GM12873 (cell line): Measurements from ENCODE around the gene HDHD3.

Experiments used
- CTCF ChIP-seq: IDR thresholded peaks from 2 replicates; pipeline ENCODE4 v1.5.1; 2012; ENCODE audit warnings: low read depth, mild to moderate bottlenecking, moderate library complexity, low read length, control low read depth; ENCODE audit not compliant: insufficient read depth; ENCODE audit errors: missing control alignments

Gene HDHD3

GRCh38 chr9:113395000-113395861 lies 18.4 kb upstream of the HDHD3 start:
- no peak for TF ChIP-seq CTCF

DNA sequence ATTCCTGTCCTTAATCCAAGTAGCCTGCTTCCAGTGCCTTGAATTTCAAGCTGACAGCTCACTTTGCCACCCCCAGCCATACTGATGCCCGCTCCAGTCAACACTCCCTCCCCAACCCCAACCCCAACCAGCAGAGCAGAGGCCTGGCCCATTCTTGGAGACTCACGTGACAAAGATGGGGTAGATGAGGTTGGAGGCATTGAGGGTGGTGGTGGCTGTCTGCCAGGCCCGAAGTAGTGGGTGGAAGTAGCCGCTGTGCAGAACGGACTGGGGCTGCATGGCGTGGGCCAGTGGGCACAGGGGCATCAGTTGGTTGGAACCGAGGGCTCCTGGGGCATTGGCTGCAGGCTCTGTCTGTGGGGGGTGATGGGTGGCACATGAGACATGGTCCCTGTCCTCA lies 16.5 kb upstream of the HDHD3 start:
- TF ChIP-seq CTCF: no peak

DNA sequence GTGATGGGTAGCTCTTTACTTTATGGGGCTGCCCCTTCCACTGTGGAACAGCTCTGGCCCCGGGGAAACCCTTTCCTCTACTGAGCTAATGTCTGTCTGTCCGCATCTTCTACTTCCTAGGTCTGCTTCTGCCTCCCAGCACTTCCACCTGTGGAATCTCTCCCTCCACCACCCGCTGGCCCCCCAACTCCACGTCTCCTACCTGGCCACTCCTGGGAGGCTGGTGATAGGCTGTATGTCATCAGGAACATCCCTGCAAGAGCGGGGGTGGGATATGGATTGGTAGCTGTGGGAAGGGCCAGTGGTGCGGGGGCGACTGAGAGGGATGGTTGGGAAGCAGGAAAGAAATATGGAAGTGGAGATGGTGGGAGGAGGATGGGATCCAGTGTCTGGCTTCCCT lies 15.1 kb upstream of the HDHD3 start:
- no peak for TF ChIP-seq CTCF

DNA sequence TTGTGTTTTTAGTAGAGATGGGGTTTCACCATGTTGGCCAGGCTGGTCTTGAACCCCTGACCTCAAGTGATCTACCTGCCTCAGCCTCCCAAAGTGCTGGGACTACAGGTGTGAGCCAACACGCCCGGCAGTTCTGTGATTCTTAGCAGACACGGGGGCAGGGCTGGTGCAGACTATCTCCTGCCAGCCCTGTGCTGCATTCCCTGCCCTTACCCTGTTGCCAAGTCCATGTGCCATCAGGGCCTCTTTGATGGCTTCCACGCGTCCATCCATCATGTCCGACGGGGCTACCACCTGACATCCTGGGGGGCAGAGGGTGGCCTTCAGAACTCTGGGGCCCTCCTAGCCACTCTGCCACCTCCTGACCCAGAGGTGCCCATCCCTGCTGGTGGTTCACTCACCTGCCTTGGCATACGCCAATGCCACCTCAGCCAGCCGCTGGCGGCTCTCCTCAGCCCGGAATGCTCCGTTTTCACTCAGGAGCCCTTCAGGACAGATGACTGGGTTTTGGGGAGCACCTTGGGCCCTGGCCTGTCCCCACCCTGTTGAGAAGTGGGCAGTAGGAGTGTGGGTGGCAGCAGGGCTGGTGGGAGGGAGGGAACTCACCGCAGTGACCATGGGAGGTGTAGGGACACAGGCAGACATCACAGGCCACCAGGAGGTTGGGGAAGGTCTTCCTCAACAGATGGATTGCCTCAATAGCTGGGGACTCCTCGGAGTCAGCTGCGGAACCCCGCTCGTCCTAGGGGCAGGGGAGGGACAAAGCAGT lies 13.6 kb upstream of the HDHD3 start:
- TF ChIP-seq CTCF: no peak

DNA sequence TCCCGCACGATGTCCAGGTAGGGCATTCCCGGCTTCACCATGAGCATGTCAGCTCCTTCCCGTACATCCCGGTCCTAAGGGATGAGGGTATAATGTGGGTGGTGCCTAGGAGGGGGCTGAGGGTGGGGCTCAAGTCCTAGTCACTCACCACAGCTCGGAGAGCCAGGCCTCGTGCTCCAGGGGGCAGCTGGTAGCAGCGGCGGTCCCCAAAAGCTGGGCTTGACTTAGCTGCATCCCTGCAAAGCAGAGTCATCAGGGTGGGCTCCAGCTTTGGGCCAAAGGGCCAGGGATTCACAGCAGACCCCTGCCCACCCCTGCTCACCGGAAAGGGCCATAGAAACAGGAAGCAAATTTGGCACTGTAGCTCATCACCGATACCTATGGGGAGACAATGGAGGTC lies 12.7 kb upstream of the HDHD3 start:
- no peak for TF ChIP-seq CTCF

DNA sequence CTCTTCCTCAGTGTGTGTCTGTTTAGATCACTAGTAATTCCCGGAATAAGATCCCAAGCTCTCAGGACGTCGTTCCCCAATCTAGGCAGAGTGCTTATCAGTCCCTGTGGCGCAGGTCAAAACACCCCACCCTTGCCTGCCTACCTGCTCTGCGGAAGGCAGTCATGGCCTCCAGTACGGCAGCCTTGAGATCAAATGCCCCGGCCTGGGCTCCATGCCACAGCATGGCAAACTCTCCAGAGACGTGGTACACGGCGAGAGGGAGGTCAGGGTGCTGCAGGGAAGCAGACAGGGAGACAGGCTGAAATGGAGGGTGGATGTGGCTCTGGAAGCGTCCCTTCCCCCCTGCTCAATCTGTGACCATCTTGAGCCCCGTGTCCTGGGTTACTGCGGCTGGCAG lies 12.0 kb upstream of the HDHD3 start:
- TF ChIP-seq CTCF: no peak

DNA sequence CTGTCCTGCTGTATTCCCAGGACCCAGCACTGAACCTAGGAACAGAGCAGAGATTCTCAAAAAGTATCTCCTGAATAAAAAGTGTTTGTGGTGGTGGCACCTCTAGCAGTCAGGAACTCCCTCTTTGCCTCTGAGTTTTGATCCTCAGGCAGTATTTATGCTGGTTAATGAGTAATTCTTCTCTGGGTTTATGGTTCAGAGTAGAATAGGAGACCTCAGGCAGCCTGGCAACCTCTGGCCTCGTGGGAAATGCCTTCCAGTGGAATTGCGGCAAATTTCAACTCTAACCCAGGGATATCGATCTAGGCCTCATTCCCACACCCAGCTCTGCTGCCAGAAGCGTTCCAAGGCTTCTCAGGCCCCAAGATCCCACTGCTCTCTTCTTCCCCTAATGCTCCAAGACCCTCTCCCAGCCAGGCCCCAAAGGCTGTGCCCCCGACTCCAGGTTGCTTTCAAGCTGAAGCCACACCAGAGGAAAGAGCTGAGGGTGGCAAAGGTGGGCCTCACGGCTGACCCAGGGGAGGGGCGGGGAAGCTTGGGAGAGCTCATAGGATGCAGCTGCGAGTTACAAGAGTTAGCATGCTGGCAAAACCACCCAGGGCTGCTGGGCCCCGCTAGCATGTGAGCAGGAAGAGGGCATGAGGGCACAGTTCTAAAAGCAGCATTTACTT lies 10.9 kb upstream of the HDHD3 start:
- no peak for TF ChIP-seq CTCF
